ENCODE results near the gene RMI2.
A peak's percentile ranks its signal among the peaks of the same experiment; 100 is the strongest.

The RMI2 gene

DNA sequence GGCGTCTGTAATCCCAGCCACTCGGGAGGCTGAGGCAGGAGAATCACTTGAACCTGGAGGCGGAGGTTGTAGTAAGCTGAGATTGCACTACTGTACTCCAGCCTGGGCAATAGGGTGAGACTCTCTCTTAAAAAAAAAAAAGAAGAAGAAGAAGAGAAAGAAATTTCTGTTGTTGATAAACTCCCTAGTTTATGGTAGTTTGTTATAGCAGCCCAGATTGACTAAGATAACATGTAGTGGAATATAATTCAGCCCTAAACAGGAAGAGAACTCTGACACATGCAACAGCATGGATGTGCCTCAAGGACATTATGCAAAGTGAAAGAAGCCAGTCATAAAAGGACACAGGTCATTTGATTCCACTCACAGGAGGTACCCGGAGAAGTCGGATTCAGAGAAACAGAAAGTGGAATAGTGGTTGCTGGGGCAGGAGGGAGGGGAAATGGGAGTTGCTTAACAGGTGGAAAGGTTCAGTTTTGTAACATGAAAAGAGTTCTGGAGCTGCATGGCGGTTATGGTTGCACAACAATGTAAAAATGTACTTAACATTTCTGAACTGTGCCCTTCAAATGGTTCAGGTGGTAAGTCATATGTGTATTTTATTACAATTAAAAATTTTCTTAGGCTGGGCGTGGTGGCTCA is 38.1 kb upstream of the RMI2 start:
- TF ChIP-seq, protein P1, sequence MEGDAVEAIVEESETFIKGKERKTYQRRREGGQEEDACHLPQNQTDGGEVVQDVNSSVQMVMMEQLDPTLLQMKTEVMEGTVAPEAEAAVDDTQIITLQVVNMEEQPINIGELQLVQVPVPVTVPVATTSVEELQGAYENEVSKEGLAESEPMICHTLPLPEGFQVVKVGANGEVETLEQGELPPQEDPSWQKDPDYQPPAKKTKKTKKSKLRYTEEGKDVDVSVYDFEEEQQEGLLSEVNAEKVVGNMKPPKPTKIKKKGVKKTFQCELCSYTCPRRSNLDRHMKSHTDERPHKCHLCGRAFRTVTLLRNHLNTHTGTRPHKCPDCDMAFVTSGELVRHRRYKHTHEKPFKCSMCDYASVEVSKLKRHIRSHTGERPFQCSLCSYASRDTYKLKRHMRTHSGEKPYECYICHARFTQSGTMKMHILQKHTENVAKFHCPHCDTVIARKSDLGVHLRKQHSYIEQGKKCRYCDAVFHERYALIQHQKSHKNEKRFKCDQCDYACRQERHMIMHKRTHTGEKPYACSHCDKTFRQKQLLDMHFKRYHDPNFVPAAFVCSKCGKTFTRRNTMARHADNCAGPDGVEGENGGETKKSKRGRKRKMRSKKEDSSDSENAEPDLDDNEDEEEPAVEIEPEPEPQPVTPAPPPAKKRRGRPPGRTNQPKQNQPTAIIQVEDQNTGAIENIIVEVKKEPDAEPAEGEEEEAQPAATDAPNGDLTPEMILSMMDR (IDR thresholded peaks at IDR 0.05; ENCODE audit: insufficient read depth, low read depth, low read length, missing control alignments), result no peak
- DNase-seq (ENCODE audit: low read depth), result peak; percentile 38
- no peak overlapping the region for H3K4me3 ChIP-seq (ENCODE audit: low read length)

GRCh38 chr16:11307639-11308492 is 37.4 kb upstream of the RMI2 start:
- H3K4me3 ChIP-seq (ENCODE audit: low read length), result no peak overlapping the region
- DNase-seq (ENCODE audit: low read depth), result no peak
- TF ChIP-seq, protein P1 (IDR thresholded peaks at IDR 0.05; ENCODE audit: insufficient read depth, low read depth, low read length, missing control alignments), result no peak

DNA sequence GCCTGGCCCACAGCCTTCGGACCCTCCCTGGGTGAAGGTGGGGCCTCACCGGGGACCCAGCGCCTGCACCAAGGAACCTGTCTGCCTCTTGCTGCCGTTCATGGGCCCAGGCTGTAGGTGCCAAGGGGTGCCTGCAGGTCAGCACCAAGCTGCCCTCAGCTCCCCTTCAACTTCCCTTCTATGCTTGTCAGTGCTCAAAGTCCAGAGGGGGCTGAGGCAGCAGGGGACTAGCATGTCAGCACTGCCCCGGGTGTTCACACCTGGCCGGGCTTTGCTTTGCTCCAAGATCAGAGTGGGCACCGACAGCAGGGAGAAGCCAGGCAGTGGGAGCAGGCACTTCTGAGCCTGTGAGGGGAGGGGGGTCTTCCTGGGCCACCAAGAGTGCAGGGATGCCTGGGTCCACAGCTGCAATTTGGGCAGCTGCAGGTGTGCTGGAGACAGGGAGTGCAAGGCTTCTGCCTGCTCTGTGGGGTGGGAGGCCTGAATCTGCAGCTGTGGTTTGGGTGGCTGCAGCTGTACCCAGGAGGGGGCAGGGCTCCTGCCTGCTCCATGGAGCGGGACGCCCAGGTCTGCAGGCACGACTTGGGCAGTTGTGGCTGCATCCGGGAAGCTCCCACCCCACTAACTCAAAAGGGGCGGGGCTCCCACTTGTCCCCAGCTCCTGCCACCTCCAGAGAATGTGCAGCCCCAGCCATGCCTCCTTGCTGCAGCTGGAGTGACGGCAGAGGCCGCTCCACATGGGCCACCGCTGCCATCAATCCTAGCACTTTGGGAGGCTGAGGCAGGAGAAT is 36.6 kb upstream of the RMI2 start:
- DNase-seq (ENCODE audit: low read depth), result no peak
- no peak overlapping the region for H3K4me3 ChIP-seq (ENCODE audit: low read length)
- TF ChIP-seq, protein P1 (IDR thresholded peaks at IDR 0.05; ENCODE audit: insufficient read depth, low read depth, low read length, missing control alignments), result no peak

DNA sequence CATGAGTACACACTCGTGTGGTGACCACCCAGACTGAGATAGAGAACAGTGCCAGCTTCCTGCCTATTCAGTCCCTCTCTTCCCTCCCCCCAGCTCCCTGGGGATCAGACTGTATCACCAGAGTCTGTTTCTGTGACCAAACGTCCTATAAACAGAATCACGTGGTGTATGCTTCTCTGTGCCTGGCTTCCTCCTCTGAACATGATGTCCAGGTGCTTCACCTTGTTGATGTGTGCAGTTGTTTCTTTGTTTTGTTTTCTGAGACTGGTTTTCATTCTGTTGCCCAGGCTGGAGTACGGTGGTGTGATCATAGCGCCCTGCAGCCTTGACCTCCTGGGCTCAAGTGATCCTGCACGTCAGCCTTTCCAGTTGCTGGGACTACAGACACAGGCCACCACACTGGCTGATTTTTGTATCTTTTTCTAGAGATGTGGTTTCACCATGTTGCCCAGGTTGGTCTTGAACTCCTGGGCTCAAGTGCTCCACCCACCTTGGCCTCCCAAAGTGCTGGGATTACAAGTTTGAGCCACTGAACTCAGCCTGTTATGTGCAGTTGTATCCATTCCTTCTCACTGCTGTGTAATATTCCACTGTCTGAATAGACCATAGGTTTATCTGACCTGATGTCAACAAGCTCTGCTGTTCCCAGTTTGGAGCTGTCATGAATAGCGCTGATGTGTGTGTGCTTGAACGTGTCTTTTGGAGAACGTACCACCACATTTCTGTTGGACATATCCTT is 35.2 kb upstream of the RMI2 start:
- no peak for DNase-seq (ENCODE audit: low read depth)
- H3K4me3 ChIP-seq (ENCODE audit: low read length), result no peak overlapping the region

GRCh38 chr16:11310634-11310977 is 34.7 kb upstream of the RMI2 start:
- no peak for DNase-seq (ENCODE audit: low read depth)
- H3K4me3 ChIP-seq (ENCODE audit: low read length), result no peak overlapping the region
- TF ChIP-seq, protein P1 (IDR thresholded peaks at IDR 0.05; ENCODE audit: insufficient read depth, low read depth, low read length, missing control alignments), result no peak

More for the DNA sequence above, 35.2 kb upstream of the RMI2 start:
- TF ChIP-seq, protein P1 (IDR thresholded peaks at IDR 0.05; ENCODE audit: insufficient read depth, low read depth, low read length, missing control alignments), result no peak

GRCh38 chr16:11310997-11311561 is 34.2 kb upstream of the RMI2 start:
- H3K4me3 ChIP-seq (ENCODE audit: low read length), result no peak overlapping the region
- DNase-seq (ENCODE audit: low read depth), result no peak
- TF ChIP-seq, protein P1 (IDR thresholded peaks at IDR 0.05; ENCODE audit: insufficient read depth, low read depth, low read length, missing control alignments), result no peak
